GM23248 (cell line): ENCODE results near the gene PLCH2. TPM values are rescaled to one million over a fixed set of nuclear protein-coding genes. Genes with fewer than 3 reads are reported as not detected.

Source experiments
- DNase-seq: peaks from one replicate; pipeline ENCODE4 v3.0.0-alpha.2; 2015
- H2AFZ ChIP-seq: fragments of 200-600 bp; sonication (generic); 2 replicates; pipeline ENCODE4 v1.6.1; 2016; ENCODE audit warnings: antibody characterized with exemption
- H3F3A ChIP-seq: fragments of 200-600 bp; sonication (generic); 2 replicates; pipeline ENCODE4 v1.6.1; 2016; ENCODE audit warnings: mild to moderate bottlenecking, antibody characterized with exemption, mixed run types; ENCODE audit not compliant: insufficient read depth
- H3K27ac ChIP-seq: fragments of 200-600 bp; sonication (generic); 2 replicates; pipeline ENCODE4 v1.5.1; 2016; ENCODE audit warnings: mild to moderate bottlenecking
- H3K27me3 ChIP-seq: fragments of 200-600 bp; sonication (generic); replicated peaks from 2 replicates; pipeline ENCODE4 v1.6.1; 2016; ENCODE audit warnings: mild to moderate bottlenecking; ENCODE audit not compliant: insufficient read depth
- H3K36me3 ChIP-seq: fragments of 200-600 bp; sonication (generic); 2 replicates; pipeline ENCODE4 v1.6.1; 2016; ENCODE audit warnings: low read depth, mild to moderate bottlenecking
- H3K4me1 ChIP-seq: fragments of 200-600 bp; sonication (generic); 2 replicates; pipeline ENCODE4 v1.6.1; 2016; ENCODE audit warnings: mild to moderate bottlenecking; ENCODE audit not compliant: insufficient read depth
- H3K4me2 ChIP-seq: fragments of 200-600 bp; sonication (generic); one replicate; pipeline ENCODE4 v1.6.1; 2016; ENCODE audit warnings: mild to moderate bottlenecking; ENCODE audit not compliant: unreplicated experiment
- H3K4me3 ChIP-seq: fragments of 200-600 bp; sonication (generic); 2 replicates; pipeline ENCODE4 v1.5.1; 2016; ENCODE audit warnings: mild to moderate bottlenecking
- H3K79me2 ChIP-seq: fragments of 200-600 bp; sonication (generic); 2 replicates; pipeline ENCODE4 v1.6.1; 2016; ENCODE audit warnings: mild to moderate bottlenecking; ENCODE audit not compliant: insufficient read depth
- H3K9ac ChIP-seq: fragments of 200-600 bp; sonication (generic); 2 replicates; pipeline ENCODE4 v1.6.1; 2016; ENCODE audit warnings: mild to moderate bottlenecking
- H3K9me2 ChIP-seq: fragments of 200-600 bp; sonication (generic); 2 replicates; pipeline ENCODE4 v1.6.1; 2016; ENCODE audit warnings: mixed run types, mild to moderate bottlenecking, moderate library complexity; ENCODE audit not compliant: insufficient read depth
- H3K9me3 ChIP-seq: fragments of 200-600 bp; sonication (generic); one replicate; pipeline ENCODE4 v1.6.1; 2017; ENCODE audit warnings: low read depth
- H4K20me1 ChIP-seq: fragments of 200-600 bp; sonication (generic); 2 replicates; pipeline ENCODE4 v1.6.0; 2016; ENCODE audit not compliant: insufficient read depth
- EZH2 ChIP-seq: fragments of 200-600 bp; sonication (generic); IDR thresholded peaks from 2 replicates; pipeline ENCODE4 v1.6.1; 2018; ENCODE audit warnings: antibody characterized with exemption, mild to moderate bottlenecking; ENCODE audit not compliant: insufficient read depth, poor library complexity, severe bottlenecking
- EZH2phosphoT487 ChIP-seq: fragments of 200-600 bp; sonication (generic); IDR thresholded peaks from 2 replicates; pipeline ENCODE4 v1.6.1; 2018; ENCODE audit warnings: antibody characterized with exemption, moderate library complexity, mild to moderate bottlenecking, low read depth; ENCODE audit not compliant: insufficient read depth
- WGBS, 2 experiments: methylation state at CpG; one replicate each; pipeline ENCODE4 v1.1.6; 2015 to 2017; ENCODE audit warnings: low lambda C conversion rate in 2 of 2, low coverage in 1 of 2; ENCODE audit errors: missing lambda C conversion rate in 2 of 2; 5-methylcytosine and 5-hydroxymethylcytosine counted together
- in situ Hi-C: fragments of 300-500 bp; cut with MboI; formaldehyde crosslinking; loops from 2 replicates; pipeline ENCODE4 v1.15.0; 2020
- polyA plus RNA-seq: library from polyadenylated mRNA; unstranded; fragments of >200 nt; fragmentation: Nextera tagmentation; extraction: Ambion mirVana; gene quantifications from 2 replicates; pipeline ENCODE4 v1.2.1, GENCODE V29; 2016
- total RNA-seq: library from RNA; depleted of rRNA; stranded (reverse); fragments of >200 nt; shearing (Covaris generic); gene quantifications from 2 replicates; pipeline ENCODE4 v1.2.3, GENCODE V29; 2014

PLCH2 gene
- total and polyA plus RNA-seq, 2 experiments from 2014 or later, result not detected

DNA sequence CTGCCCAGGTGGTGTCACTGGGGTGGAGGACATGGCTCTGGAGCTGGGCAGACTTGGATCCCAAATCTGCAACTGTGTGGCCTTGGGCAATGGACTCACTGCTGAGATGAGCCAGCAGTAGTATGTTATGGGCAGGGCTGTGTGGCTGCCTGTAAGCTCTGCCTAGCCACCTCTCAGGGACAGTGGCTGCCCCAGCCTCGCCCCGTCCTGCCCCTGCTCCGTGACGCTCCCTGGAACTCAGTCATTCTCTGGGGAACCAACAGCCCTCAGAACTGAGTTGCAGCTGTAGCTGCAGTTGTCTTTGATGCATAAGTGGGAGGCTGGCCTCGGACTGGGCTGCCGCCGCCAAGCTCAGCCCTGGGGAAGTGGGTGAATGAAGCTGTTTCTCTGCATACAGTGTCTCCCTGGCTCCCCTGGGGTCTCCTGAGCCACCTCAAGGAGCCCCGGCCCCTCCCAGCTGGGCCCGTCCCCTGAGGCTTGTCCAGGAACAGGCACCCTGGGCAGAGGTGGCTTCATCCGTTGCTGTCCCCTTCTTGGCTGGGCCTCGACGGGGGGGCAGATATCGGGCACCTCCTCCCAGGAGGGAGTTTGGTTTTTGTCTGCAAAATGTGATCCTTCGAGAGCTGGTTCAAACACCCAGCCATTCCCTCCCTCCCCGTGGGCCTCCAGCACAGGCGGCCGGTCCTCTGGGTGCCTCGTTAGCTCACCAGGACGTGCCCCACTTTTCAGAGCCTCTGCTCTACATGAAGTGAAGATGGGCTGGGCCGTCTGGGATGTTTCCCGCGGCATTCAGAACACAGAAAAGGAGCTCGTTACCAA lies 26.2 kb upstream of the PLCH2 start:
- no peaks in the 10 kb centered on the region for H4K20me1 ChIP-seq
- H3K9ac ChIP-seq, result no peak overlapping the region
- H3K27ac ChIP-seq, result no peak overlapping the region
- H3F3A ChIP-seq, result no peaks in the 10 kb centered on the region
- peaks cover 3% of the 10 kb centered on the region for H3K27me3 ChIP-seq
- no peak for TF ChIP-seq EZH2phosphoT487
- TF ChIP-seq EZH2, result no peak
- H2AFZ ChIP-seq, result no peak overlapping the region
- DNase-seq, result no peak
- H3K4me1 ChIP-seq, result peaks cover 16% of the 10 kb centered on the region
- no peaks in the 10 kb centered on the region for H3K9me2 ChIP-seq
- in situ Hi-C loops, result no loop called here
- no peaks in the 10 kb centered on the region for H3K36me3 ChIP-seq
- no peak overlapping the region for H3K4me3 ChIP-seq
- H3K79me2 ChIP-seq, result no peaks in the 10 kb centered on the region
- H3K9me3 ChIP-seq, result no peaks in the 10 kb centered on the region
- H3K4me2 ChIP-seq, result no peak overlapping the region
- WGBS, 2 experiments, result 61 to 76% methylated on average over 13 to 23 of the region's 23 CpGs

DNA sequence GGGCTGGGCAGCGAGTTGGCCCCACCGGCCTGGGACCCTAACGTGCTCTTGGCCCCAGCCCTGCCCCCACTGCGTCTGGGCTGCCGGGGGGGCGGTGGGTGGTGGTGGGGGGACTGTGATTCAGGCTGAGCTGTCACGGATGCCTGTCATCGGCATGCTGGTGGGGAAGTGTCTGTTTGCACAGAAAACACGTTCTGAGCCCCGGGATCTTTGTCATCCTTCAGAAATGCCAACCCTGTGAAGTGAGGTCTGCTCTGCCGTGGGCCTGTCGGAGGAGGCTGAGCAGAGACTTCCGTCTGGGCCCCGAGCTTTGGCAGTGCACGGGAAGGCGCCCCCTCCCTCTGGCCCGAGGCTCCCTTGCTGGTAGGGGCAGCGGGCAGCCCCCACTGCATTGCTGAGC lies 24.3 kb upstream of the PLCH2 start:
- H3K27ac ChIP-seq, result no peak overlapping the region
- TF ChIP-seq EZH2phosphoT487 (no peak), EZH2 (no peak)
- H3K9me3 ChIP-seq, result no peaks in the 10 kb centered on the region
- H3K79me2 ChIP-seq, result no peaks in the 10 kb centered on the region
- no peaks in the 10 kb centered on the region for H3K36me3 ChIP-seq
- H2AFZ ChIP-seq, result no peak overlapping the region
- H3K4me3 ChIP-seq, result no peak overlapping the region
- H3K9me2 ChIP-seq, result no peaks in the 10 kb centered on the region
- H3K4me1 ChIP-seq, result peaks cover 16% of the 10 kb centered on the region
- peak; percentile 94 for DNase-seq
- 6 to 7% methylated on average over 10 to 18 of the region's 18 CpGs for WGBS, 2 experiments
- H3K27me3 ChIP-seq, result no peaks in the 10 kb centered on the region
- H3F3A ChIP-seq, result no peaks in the 10 kb centered on the region
- H3K9ac ChIP-seq, result peak overlapping the region; percentile 19; the same call in 1 of the 2 replicates
- no peaks in the 10 kb centered on the region for H4K20me1 ChIP-seq
- in situ Hi-C loops, result no loop called here
- peak overlapping the region; percentile 16 for H3K4me2 ChIP-seq

DNA sequence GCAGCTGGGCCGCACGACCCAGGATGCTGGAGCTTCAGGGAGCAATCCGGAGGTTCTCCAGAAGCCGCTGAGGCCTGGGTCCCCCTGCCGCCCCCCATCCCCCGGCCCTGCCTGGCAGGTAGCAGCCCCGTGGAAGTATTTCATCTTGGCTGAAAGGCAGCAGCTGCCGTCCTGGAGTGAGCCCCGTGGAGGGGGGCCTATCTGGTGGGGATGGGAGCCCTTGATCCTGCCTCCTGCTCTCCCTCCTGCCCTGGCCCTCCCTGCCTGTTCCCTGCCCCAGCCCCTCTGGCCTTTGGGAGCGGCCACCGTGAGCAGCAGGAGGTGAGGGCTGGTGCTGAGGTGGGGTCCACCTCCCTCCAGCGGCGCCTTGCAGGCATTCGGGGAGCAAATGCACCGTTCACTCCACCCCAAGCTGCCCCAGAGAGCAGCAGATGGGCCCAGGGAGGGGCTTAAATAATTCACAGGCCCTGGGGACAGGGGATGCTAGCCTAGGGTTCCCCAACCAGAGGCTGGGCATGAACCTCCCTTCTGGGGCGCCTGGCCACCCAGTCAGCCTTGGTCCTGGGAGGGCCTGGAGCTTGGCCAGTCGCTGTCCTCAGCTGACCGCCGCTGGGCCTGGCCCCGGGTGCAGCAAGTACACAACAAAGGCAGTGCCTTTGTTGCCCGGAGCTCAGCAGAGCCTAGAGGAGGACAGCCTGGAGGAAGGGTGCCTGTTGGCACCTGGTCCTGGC lies 23.7 kb upstream of the PLCH2 start:
- Histone ChIP-seq H3K27me3 (no peaks in the 10 kb centered on the region), H3K27ac (no peak overlapping the region), H3K9me3 (no peaks in the 10 kb centered on the region), H4K20me1 (no peaks in the 10 kb centered on the region), H3K4me3 (no peak overlapping the region), H3K9ac (peak overlapping the region; percentile 19), H3K36me3 (no peaks in the 10 kb centered on the region), H3K4me2 (peak overlapping the region; percentile 16), H3K9me2 (no peaks in the 10 kb centered on the region), H2AFZ (no peak overlapping the region), H3K79me2 (no peaks in the 10 kb centered on the region), H3K4me1 (peaks cover 16% of the 10 kb centered on the region), H3F3A (no peaks in the 10 kb centered on the region)
- in situ Hi-C loops, result no loop called here
- WGBS, 2 experiments, result 47% methylated on average over 19 to 21 of the region's 21 CpGs
- TF ChIP-seq EZH2 (no peak), EZH2phosphoT487 (no peak)
- DNase-seq, result no peak

DNA sequence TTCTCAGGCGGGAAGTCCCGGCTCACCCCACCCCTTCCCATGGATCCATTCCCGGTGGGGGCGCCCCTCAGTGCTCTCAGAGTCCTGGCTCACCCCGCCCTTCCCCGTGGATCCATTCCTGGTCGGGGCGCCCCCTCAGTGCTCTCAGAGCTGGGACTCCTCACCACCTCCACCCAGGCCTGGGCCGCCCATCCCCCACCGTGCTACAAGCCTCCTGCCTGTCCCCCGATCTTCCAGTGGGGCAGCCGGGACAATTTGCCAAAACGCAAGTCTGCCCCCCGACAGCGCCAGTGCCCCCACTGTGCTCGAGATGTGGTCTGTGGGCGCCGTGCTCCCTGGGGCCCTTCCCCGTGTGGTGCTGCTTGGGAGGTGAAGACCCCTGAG lies 23.2 kb upstream of the PLCH2 start:
- in situ Hi-C loops, result no loop called here
- Histone ChIP-seq H3K9me3 (no peaks in the 10 kb centered on the region), H3F3A (no peaks in the 10 kb centered on the region), H3K4me1 (peaks cover 16% of the 10 kb centered on the region), H3K79me2 (no peaks in the 10 kb centered on the region), H3K27me3 (no peaks in the 10 kb centered on the region), H3K4me3 (no peak overlapping the region), H3K4me2 (no peak overlapping the region), H3K9me2 (no peaks in the 10 kb centered on the region), H3K9ac (no peak overlapping the region), H3K27ac (no peak overlapping the region), H4K20me1 (no peaks in the 10 kb centered on the region), H2AFZ (no peak overlapping the region), H3K36me3 (no peaks in the 10 kb centered on the region)
- DNase-seq, result no peak
- 76 to 77% methylated on average over 15 to 19 of the region's 19 CpGs for WGBS, 2 experiments
- TF ChIP-seq EZH2 (no peak), EZH2phosphoT487 (no peak)
